Fibroblast of villous mesenchyme (primary cell): ENCODE results near the gene INTS11. TPM values are rescaled to one million over a fixed set of nuclear protein-coding genes. Genes with fewer than 3 reads are reported as not detected.
A peak's percentile ranks its signal among the peaks of the same experiment; 100 is the strongest.
"Not testable (repeated sequence)": the region's sequence is repeated elsewhere in the genome, so short reads cannot be mapped to it uniquely, and the experiment has no call there.

Source experiments
- DNase-seq: peaks from one replicate; pipeline ENCODE4 v3.0.0-alpha.2; 2010; ENCODE audit warnings: low read depth
- H3K4me3 ChIP-seq: 2 replicates; pipeline ENCODE4 v1.5.1; 2011; ENCODE audit warnings: low read depth, mild to moderate bottlenecking, low read length
- CTCF ChIP-seq: IDR thresholded peaks from 2 replicates; pipeline ENCODE4 v1.5.1; 2012; ENCODE audit warnings: low read depth, mild to moderate bottlenecking, low read length; ENCODE audit not compliant: insufficient read depth
- total RNA-seq: library from RNA; depleted of rRNA; stranded (reverse); fragments of >200 nt; gene quantifications from 2 replicates; pipeline ENCODE4 v1.2.3, GENCODE V29; 2012

The INTS11 gene
- total RNA-seq, 1 donor, result 57.9 TPM

- no peak for DNase-seq
- no peak for TF ChIP-seq CTCF
- H3K4me3 ChIP-seq, result no peak overlapping the region
These were observed 3.6 kb downstream of the INTS11 start for GRCh38 chr1:1320666-1321448.

GRCh38 chr1:1319646-1319941 lies 4.9 kb downstream of the INTS11 start:
- no peak overlapping the region for H3K4me3 ChIP-seq
- no peak for TF ChIP-seq CTCF
- DNase-seq, result no peak

- DNase-seq, result no peak
- no peak for TF ChIP-seq CTCF
- no peak overlapping the region for H3K4me3 ChIP-seq
These were observed 5.4 kb downstream of the INTS11 start for GRCh38 chr1:1318777-1319645.

DNA sequence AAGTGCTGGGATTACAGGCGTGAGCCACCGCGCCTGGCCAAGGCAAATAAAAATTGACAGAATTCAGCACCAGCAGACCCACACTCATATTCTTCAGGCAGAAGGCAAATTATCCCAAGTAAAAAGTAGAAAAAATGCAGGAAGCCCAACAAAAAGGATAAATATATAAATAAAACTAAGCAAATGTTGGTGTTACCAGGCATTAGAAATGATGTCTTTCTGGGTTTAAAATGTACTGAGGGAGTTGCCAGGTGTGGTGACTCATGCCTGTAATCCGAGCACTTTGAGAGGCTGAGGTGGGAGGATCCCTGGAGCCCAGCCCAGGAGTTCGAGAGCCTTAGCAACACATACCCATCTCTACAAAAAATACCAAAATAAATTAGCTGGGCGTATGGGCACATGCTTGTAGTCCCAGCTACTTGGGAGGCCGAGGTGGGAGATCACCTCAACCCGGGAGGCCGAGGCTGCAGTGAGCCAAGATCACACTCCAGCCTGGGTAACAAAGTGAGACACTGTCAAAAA lies 6.3 kb downstream of the INTS11 start:
- DNase-seq, result peak; percentile 93

GRCh38 chr1:1317420-1317819 lies 7.0 kb downstream of the INTS11 start:
- no peak for DNase-seq
- no peak overlapping the region for H3K4me3 ChIP-seq
- no peak for TF ChIP-seq CTCF

More for the DNA sequence above, 6.3 kb downstream of the INTS11 start:
- no peak for TF ChIP-seq CTCF
- no peak overlapping the region for H3K4me3 ChIP-seq

- not testable (repeated sequence) for DNase-seq
These were observed 8.3 kb downstream of the INTS11 start for GRCh38 chr1:1316199-1316598.

GRCh38 chr1:1315435-1315954 lies 9.0 kb downstream of the INTS11 start:
- H3K4me3 ChIP-seq, result no peak overlapping the region
- TF ChIP-seq CTCF, result no peak
- no peak for DNase-seq

More at GRCh38 chr1:1316199-1316598, 8.3 kb downstream of the INTS11 start:
- H3K4me3 ChIP-seq, result not testable (repeated sequence)
